Heart right ventricle (tissue), 16 donors: ENCODE results near the gene PYGB. TPM values are rescaled to one million over a fixed set of nuclear protein-coding genes. Genes with fewer than 3 reads are reported as not detected.

ENCODE experiments used
- ATAC-seq, 8 donors: fragments of 200-7000 bp; cut with Tn5 transposase; one replicate each; pipeline ENCODE4 v1.9.1; 2020; ENCODE audit warnings: mild to moderate bottlenecking in 8 of 8, moderate library complexity in 8 of 8, moderate number of reproducible peaks in 1 of 8
- DNase-seq, 2 donors: peaks; one replicate each; pipeline ENCODE4 v3.0.0-alpha.2; 2020
- H3K27ac ChIP-seq, 10 donors: fragments of 200-600 bp; sonication (generic) in 2 of 10; one replicate each; pipeline versions ENCODE4 v1.5.0 to v1.8.0; 2020 to 2022; ENCODE audit warnings: mild to moderate bottlenecking in 3 of 10
- H3K27me3 ChIP-seq, 7 donors: fragments of 200-600 bp; one replicate each; pipeline ENCODE4 v1.8.0; 2021 to 2022; ENCODE audit warnings: mild to moderate bottlenecking in 2 of 7
- H3K36me3 ChIP-seq, 9 donors: fragments of 200-600 bp; sonication (generic) in 1 of 9; one replicate each; pipeline versions ENCODE4 v1.5.0 to v1.8.0; 2020 to 2022; ENCODE audit warnings: mild to moderate bottlenecking in 2 of 9
- H3K4me1 ChIP-seq, 9 donors: fragments of 200-600 bp; sonication (generic) in 1 of 9; one replicate each; pipeline versions ENCODE4 v1.5.0 to v1.8.0; 2020 to 2022; ENCODE audit warnings: mild to moderate bottlenecking in 4 of 9
- H3K4me3 ChIP-seq, 10 donors: fragments of 200-600 bp; sonication (generic) in 2 of 10; one replicate each; pipeline versions ENCODE4 v1.5.0 to v1.8.0; 2020 to 2022; ENCODE audit warnings: mild to moderate bottlenecking in 7 of 10, moderate library complexity in 2 of 10
- H3K9me3 ChIP-seq, 11 donors: fragments of 200-600 bp in 10 of 11; sonication (generic) in 2 of 11; one replicate each; pipeline versions ENCODE4 v1.5.0 to v1.8.0; 2013 to 2022; ENCODE audit warnings: mild to moderate bottlenecking in 2 of 11, control low read depth in 1 of 11, moderate library complexity in 1 of 11
- WGBS, 2 donors: extraction: QIAGEN DNeasy Blood & Tissue Kit; methylation state at CpG; one replicate each; pipeline ENCODE4 v1.1.7; 2013; ENCODE audit warnings: inconsistent platforms in 1 of 2; 5-methylcytosine and 5-hydroxymethylcytosine counted together
- intact Hi-C, 10 donors: fragments of 100-400 bp; cut with DNase I; formaldehyde crosslinking; loops; one replicate each; pipeline versions ENCODE4 v1.11.1 to v1.14.2; 2022
- polyA plus RNA-seq, 2 donors: library from polyadenylated mRNA; stranded (reverse); fragments of 200-250 nt; gene quantifications; one replicate each; pipeline ENCODE4 v1.2.3, GENCODE V29; 2013
- total RNA-seq, 10 donors: library from RNA; stranded (reverse); fragmentation: NEBNext Ultra II Directional in 3 of 10; extraction: Animal tissue kit (Norgen Biotek cat#: 25700) in 3 of 10; gene quantifications; one replicate each; pipeline versions ENCODE4 v1.2.1 to v1.2.4, GENCODE V29; 2021 to 2023
- TF ChIP-seq, protein P1 (sequence below), 9 donors: fragments of 200-600 bp; sonication (generic) in 2 of 9; IDR thresholded peaks; one replicate each; pipeline versions ENCODE4 v1.5.0 to v1.8.0; 2021 to 2022; ENCODE audit warnings: antibody characterized with exemption in 9 of 9, mild to moderate bottlenecking in 5 of 9, moderate library complexity in 1 of 9
- donor health status: Arrhythmogenic right ventricular cardiomyopathy.
- donor health status: ischemic (EF 13 %, LVEDD 7.1; RV severe dilation, severe dysfunction).
- donor health status: healthy with polysubstance abuse.
- donor health status: DM: no; HTN: yes; CAD: no.
- donor health status: DM: no; HTN: no; CAD: no.
- donor health status: ischemic (EF 25% LVEDD 6.9; RV normal size, moderate dysfunction).
- donor health status: ischemic (EF 25% LVEDD 5.7; RV mildly dilated, moderate dysfunction).
- donor health status: healthy.
- donor health status: DM: yes; HTN: yes; CAD: no.
- donor health status: Ischemic cardiomyopathy.
- donor health status: ischemic (EF 35%, LVEDD 5.7; RV mildly dilated, moderate dysfunction).
- donor health status: nonischemic (EF 11% LVEDD 7.7; RV severe dilation, severe dysfunction).
- donor health status: DM: yes; HTN: yes; CAD: no.
- donor health status: PGD.
- donor health status: ischemic (EF 29% LVEDD 5.4; RV normal size, mild dysfunction).
- donor health status: nonischemic (EF 23%, LVEDD 6.1; RV moderate dilation, normal function).

The PYGB gene
- total and polyA plus RNA-seq, 12 donors = 83.1 to 462 (median 269) TPM

- ATAC-seq (no peak), DNase-seq (no peak)
- Histone ChIP-seq H3K4me3 (no peak overlapping the region), H3K9me3 (peaks cover 0 to 4% (median 0%) of the 10 kb centered on the region in 11 donors), H3K27ac (no peak overlapping the region), H3K27me3 (no peaks in the 10 kb centered on the region), H3K4me1 (peaks cover 0 to 28% (median 18%) of the 10 kb centered on the region in 9 donors), H3K36me3 (no peaks in the 10 kb centered on the region)
- TF ChIP-seq, protein P1, sequence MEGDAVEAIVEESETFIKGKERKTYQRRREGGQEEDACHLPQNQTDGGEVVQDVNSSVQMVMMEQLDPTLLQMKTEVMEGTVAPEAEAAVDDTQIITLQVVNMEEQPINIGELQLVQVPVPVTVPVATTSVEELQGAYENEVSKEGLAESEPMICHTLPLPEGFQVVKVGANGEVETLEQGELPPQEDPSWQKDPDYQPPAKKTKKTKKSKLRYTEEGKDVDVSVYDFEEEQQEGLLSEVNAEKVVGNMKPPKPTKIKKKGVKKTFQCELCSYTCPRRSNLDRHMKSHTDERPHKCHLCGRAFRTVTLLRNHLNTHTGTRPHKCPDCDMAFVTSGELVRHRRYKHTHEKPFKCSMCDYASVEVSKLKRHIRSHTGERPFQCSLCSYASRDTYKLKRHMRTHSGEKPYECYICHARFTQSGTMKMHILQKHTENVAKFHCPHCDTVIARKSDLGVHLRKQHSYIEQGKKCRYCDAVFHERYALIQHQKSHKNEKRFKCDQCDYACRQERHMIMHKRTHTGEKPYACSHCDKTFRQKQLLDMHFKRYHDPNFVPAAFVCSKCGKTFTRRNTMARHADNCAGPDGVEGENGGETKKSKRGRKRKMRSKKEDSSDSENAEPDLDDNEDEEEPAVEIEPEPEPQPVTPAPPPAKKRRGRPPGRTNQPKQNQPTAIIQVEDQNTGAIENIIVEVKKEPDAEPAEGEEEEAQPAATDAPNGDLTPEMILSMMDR (IDR thresholded peaks at IDR 0.05) = no peak
- intact Hi-C loops = loop anchor here in 2 of 10 donors (10.0 kb wide), 2 partner anchors 197 to 247 kb away; partner anchors contain the start of gene APMAP (in 1 of the 2)
- 87 to 89% methylated on average over 10 of the region's 10 CpGs for WGBS, 2 donors
These were observed 5.7 kb upstream of the PYGB start for GRCh38 chr20:25242231-25242630.

DNA sequence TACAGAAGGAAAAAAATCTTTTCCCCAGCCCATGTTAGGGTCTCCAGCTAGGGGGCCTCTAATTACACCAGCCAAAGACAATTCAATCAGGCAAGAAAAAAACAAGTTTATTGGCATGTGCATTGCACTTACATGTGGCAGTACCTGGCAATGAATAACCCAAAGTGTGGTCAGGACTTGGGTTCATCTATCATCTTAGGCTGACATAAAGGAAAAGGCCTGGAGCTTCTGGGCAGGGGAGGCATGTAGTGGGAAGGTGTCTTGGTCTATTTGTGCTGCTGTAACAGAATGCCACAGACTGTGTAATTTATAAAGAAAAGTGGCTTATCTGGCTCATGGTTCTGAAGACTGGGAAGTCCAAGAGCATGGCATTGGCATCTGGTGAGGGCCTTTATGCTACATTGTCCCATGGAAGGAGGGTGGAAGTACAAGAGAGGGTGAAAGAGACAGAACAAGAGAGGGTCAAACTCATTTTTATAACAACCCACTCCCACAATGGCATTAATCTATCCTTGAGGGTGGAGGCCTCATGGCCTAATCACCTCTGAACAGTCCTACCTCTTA lies 4.4 kb upstream of the PYGB start:
- Histone ChIP-seq H3K27me3 (no peaks in the 10 kb centered on the region), H3K4me1 (peaks cover 0 to 20% (median 14%) of the 10 kb centered on the region in 9 donors), H3K9me3 (peaks cover 0 to 4% (median 0%) of the 10 kb centered on the region in 11 donors), H3K4me3 (no peak overlapping the region), H3K36me3 (no peaks in the 10 kb centered on the region), H3K27ac (no peak overlapping the region)
- no peak for DNase-seq
- no peak for ATAC-seq
- intact Hi-C loops = loop anchor here in 2 of 10 donors (10.0 kb wide), 2 partner anchors 199 to 249 kb away; partner anchors contain the start of gene APMAP (in 1 of the 2)
- TF ChIP-seq, protein P1 (IDR thresholded peaks at IDR 0.05) = no peak

- intact Hi-C loops = loop anchor here in 6 of 10 donors (5.0 to 10.0 kb wide), 8 partner anchors 48 to 250 kb away; partner anchors contain the start of genes ENTPD6 (in 2 of the 6), ABHD12 (in 1 of the 6), ACSS1 (in 1 of the 6) and APMAP (in 1 of the 6)
These were observed 2.9 kb upstream of the PYGB start for GRCh38 chr20:25244976-25245375.

DNA sequence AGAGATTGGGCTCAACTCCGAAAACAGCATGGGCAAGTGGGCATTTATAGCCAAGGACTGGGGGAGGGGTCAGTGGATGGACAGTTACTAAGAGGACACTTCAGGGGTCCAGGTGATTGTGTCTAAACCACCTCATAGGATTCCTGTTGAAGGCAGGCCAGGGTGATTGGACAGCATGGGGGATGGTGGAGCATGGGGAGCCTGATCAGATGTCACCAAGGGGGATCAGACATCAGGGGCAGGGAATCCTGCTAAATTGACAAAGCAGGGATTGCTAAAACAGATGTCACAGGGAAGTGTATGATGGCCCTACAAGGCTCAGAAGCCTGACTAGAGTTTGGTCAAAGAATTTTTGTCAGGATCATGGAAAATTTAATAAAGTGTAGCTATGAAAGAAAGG lies 2.4 kb upstream of the PYGB start:
- WGBS, 2 donors = 95% methylated on average over 1 of the region's 1 CpG
- TF ChIP-seq, protein P1 (IDR thresholded peaks at IDR 0.05) = no peak
- Histone ChIP-seq H3K36me3 (no peaks in the 10 kb centered on the region), H3K4me1 (peaks cover 0 to 34% (median 20%) of the 10 kb centered on the region in 9 donors), H3K27ac (no peak overlapping the region), H3K27me3 (no peaks in the 10 kb centered on the region), H3K9me3 (peaks cover 0 to 4% (median 0%) of the 10 kb centered on the region in 11 donors), H3K4me3 (no peak overlapping the region)
- DNase-seq = no peak
- intact Hi-C loops = loop anchor here in 6 of 10 donors (5.0 to 10.0 kb wide), 8 partner anchors 48 to 251 kb away; partner anchors contain the start of genes ENTPD6 (in 2 of the 6), ABHD12 (in 1 of the 6), ACSS1 (in 1 of the 6) and APMAP (in 1 of the 6)
- no peak for ATAC-seq

More at GRCh38 chr20:25244976-25245375, 2.9 kb upstream of the PYGB start:
- TF ChIP-seq, protein P1 (IDR thresholded peaks at IDR 0.05) = no peak
- H3K27ac ChIP-seq = no peak overlapping the region
- H3K27me3 ChIP-seq = no peaks in the 10 kb centered on the region
- no peaks in the 10 kb centered on the region for H3K36me3 ChIP-seq
- DNase-seq (no peak), ATAC-seq (no peak)
- peaks cover 0 to 4% (median 0%) of the 10 kb centered on the region in 11 donors for H3K9me3 ChIP-seq
- WGBS, 2 donors = 95 to 98% methylated on average over 5 of the region's 5 CpGs
- H3K4me3 ChIP-seq = no peak overlapping the region
- H3K4me1 ChIP-seq = peaks cover 0 to 30% (median 20%) of the 10 kb centered on the region in 9 donors
